Activated CD4-positive, alpha-beta memory T cell treated with anti-CD3 and anti-CD28 coated beads for 36 hours (primary cell): ENCODE data around the gene MFSD2B. TPM values are rescaled to one million over a fixed set of nuclear protein-coding genes. Genes with fewer than 3 reads are reported as not detected.

Source experiments
- CTCF ChIA-PET: fragments of 350-600 bp; sonication (Branson Sonifier 250); formaldehyde crosslinking; loops from one replicate; lab custom pipeline; 2021; ENCODE audit warnings: antibody characterized with exemption, inconsistent platforms; lab: Charles Lee
- POLR2A ChIA-PET: fragments of 350-600 bp; sonication (Branson Sonifier 250); formaldehyde crosslinking; loops from one replicate; lab custom pipeline; 2021; ENCODE audit warnings: antibody characterized with exemption; lab: Charles Lee
- DNase-seq: peaks from one replicate; pipeline ENCODE4 v3.0.0-alpha.2; 2020
- H3K27ac Mint-ChIP-seq: one replicate; pipeline ENCODE4 v1.8.0; 2021; ENCODE audit warnings: mixed read lengths
- H3K27me3 Mint-ChIP-seq: one replicate; pipeline ENCODE4 v1.8.0; 2021; ENCODE audit warnings: mixed read lengths
- H3K36me3 Mint-ChIP-seq: one replicate; pipeline ENCODE4 v1.8.0; 2021; ENCODE audit warnings: mixed read lengths
- H3K4me1 Mint-ChIP-seq: one replicate; pipeline ENCODE4 v1.8.0; 2021; ENCODE audit warnings: low read depth, mixed read lengths
- H3K4me3 Mint-ChIP-seq: one replicate; pipeline ENCODE4 v1.8.0; 2021; ENCODE audit warnings: mild to moderate bottlenecking, mixed read lengths
- H3K9me3 Mint-ChIP-seq: one replicate; pipeline ENCODE4 v1.8.0; 2021; ENCODE audit warnings: mixed read lengths
- intact Hi-C: fragments of 100-400 bp; cut with micrococcal nuclease; formaldehyde crosslinking; loops from one replicate; pipeline ENCODE4 v1.15.1; 2023
- total RNA-seq, 2 experiments: library from RNA; stranded (reverse); gene quantifications; one replicate each; pipeline ENCODE4 v1.2.3, GENCODE V29; 2021

MFSD2B gene, protein sequence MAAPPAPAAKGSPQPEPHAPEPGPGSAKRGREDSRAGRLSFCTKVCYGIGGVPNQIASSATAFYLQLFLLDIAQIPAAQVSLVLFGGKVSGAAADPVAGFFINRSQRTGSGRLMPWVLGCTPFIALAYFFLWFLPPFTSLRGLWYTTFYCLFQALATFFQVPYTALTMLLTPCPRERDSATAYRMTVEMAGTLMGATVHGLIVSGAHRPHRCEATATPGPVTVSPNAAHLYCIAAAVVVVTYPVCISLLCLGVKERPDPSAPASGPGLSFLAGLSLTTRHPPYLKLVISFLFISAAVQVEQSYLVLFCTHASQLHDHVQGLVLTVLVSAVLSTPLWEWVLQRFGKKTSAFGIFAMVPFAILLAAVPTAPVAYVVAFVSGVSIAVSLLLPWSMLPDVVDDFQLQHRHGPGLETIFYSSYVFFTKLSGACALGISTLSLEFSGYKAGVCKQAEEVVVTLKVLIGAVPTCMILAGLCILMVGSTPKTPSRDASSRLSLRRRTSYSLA
- under 1 TPM in 1 of 2 experiments, not detected in 1; 0.39 TPM for total RNA-seq

DNA sequence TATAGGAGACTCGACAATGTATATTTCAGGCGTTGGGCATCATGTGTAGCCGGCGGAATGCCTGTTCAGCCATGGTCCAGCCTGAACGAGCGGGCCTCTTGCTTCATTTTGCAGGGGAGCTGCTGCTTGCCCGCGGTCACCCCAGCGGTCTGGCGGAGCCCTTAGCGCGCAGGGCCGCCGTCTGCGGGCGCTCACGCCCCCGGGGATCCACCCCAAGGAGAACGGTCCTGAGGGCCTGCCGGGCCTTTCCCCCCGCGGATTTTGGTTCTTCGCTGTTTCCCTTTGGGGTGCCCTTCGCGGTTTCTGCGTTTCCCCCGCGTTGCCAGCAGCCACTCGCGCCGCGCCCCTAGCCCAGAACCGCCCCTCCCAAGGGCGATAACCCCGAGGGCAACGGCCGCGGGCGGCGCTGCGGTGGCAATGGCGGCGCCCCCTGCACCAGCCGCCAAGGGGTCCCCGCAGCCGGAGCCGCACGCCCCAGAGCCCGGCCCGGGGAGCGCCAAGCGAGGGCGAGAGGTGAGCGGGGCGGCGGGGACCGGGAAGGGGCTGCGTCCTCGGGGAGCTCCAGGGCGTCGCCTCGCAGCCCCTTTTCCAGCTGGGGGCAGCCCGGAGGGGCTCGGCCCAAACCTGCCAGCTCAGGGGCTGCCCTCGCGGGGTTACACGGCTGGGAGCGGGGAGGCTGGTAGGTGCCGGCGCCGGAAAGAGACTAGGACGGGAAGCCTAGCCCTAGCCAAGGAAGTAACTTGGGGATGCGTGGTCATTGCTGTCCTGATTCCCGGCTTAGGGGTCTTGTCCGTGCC is at the start of gene MFSD2B:
MFSD2B (plus strand) TSS at position 406 of the 797 bp plus-strand sequence; CDS start at position 418, 12 bp downstream.
- no peak for DNase-seq
- ChIA-PET POLR2A (no interaction called here), CTCF (no interaction called here)
- no peaks in the 10 kb centered on the region for H3K36me3 Mint-ChIP-seq
- no peaks in the 10 kb centered on the region for H3K4me1 Mint-ChIP-seq
- H3K27ac Mint-ChIP-seq = no peak within 1 kb of the TSS
- intact Hi-C loops = no loop called here
- H3K9me3 Mint-ChIP-seq = no peaks in the 10 kb centered on the region
- H3K27me3 Mint-ChIP-seq = peaks cover 29% of the 10 kb centered on the region
- no peak within 1 kb of the TSS for H3K4me3 Mint-ChIP-seq

DNA sequence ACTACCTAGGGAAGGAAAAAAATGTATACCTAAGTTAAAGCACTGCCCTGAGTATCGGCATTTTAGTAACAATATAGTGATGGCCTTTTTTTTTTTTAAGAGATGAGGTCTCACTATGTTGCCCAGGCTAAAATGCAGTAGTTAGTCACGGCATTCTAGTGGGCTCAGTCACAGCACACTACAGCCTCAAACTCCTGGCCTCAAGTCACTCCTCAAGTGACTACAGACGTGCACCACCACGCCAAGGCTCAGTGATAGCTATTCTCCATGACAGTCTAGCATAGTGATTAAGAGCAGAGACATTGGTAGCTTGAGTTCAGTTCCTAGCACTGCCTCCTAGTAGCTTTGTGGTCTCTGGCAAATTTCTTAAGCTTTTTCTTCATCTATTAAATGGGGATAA is 42.0 kb upstream of the MFSD2B start:
- Mint-ChIP-seq H3K4me1 (no peaks in the 10 kb centered on the region), H3K27me3 (no peaks in the 10 kb centered on the region), H3K4me3 (no peak overlapping the region), H3K9me3 (no peaks in the 10 kb centered on the region), H3K36me3 (peaks cover 2% of the 10 kb centered on the region), H3K27ac (no peak overlapping the region)
- ChIA-PET POLR2A (no interaction called here), CTCF (no interaction called here)
- DNase-seq = no peak
- intact Hi-C loops = no loop called here

DNA sequence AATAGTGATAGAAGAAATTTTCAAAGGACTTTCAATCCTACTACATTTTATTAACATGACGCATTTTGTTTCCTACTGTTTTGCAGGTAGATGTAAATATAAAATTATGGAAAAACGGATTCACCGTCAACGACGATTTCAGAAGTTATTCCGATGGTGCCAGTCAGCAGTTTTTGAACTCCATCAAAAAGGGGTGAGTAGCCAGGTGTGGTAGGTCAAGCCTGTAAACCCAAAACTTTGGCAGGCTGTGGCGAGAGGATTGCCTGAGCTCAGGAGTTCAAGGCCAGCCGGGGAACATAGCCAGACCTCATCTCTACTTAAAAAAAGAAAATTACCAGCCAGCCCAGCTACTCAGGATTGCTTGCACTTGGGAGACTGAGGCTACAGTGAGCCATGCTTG is 33.0 kb upstream of the MFSD2B start:
- intact Hi-C loops = no loop called here
- Mint-ChIP-seq H3K4me1 (no peaks in the 10 kb centered on the region), H3K27me3 (no peaks in the 10 kb centered on the region), H3K27ac (no peak overlapping the region), H3K36me3 (peaks cover 3% of the 10 kb centered on the region), H3K9me3 (no peaks in the 10 kb centered on the region), H3K4me3 (no peak overlapping the region)
- ChIA-PET CTCF (no interaction called here), POLR2A (no interaction called here)
- DNase-seq = no peak

DNA sequence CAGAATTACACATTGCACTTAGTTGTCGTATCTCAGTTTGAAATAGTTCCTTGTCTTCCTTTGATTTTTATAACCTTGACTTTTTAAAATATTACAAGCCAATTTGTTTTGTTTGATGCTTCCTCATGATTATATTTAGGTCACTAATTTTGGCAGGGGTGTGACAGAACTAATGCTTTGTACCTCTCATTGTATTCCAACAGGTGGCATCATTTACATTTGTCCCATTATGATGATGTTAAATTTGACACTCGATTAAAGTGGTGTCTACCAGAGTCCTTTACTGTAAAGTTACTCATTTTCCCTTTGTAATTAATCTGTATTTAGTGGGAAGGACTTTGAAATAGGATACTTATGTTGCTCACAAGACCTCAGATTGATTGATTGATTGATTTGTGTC is 21.5 kb upstream of the MFSD2B start:
- Mint-ChIP-seq H3K36me3 (no peaks in the 10 kb centered on the region), H3K4me3 (no peak overlapping the region), H3K27ac (no peak overlapping the region), H3K4me1 (no peaks in the 10 kb centered on the region), H3K27me3 (no peaks in the 10 kb centered on the region), H3K9me3 (no peaks in the 10 kb centered on the region)
- ChIA-PET POLR2A (no interaction called here), CTCF (interaction anchor here (1.6 kb wide), 1 partner anchor 96 kb away, joined by 4 read pairs; the partner anchor contains the start of gene TP53I3)
- DNase-seq = no peak
- intact Hi-C loops = loop anchor here (1.0 kb wide), 1 partner anchor 96 kb away; the partner anchor contains the start of gene TP53I3

DNA sequence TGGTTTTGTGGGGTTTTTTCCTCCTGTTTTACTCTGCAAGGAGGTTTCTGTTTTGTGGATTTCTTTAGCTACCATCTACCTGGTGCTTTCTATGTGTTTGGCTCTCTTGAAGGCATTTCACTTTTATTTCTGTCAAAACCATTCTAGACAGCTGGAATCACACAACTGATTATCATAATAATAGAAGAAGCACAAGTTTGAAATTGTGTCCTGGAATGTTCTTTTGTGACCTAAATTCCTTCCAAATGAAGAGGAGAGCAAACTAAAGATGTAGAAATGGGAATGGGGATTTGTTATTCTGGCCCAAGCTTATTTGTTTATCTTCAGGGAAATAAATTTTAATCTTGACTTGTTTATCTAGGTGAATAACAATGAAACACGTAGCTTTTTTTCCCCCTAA is 17.0 kb upstream of the MFSD2B start:
- no peaks in the 10 kb centered on the region for H3K27me3 Mint-ChIP-seq

DNA sequence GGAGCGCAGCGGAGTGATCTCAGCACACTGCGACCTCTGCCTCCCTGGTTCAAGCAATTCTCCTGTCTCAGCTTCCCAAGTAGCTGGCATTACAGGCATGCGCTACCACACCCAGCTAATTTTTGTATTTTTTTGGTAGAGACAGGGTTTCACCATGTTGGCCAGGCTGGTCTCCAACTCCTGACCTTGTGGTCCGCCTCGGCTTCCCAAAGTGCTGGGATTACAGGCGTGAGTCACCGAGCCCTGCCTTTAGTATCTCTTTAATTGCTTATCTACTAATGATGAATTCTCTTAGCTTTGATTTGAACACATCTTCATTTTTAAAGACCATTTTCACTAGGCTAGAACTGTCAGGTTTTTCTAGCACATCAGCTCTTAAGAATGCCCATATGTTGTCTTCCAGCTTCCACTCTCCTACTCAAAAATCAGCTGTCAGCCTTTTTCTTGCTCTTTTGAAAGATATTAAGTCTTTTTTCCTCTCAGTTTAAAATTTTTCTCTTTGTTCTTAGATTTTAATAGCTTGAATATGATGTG is 16.1 kb upstream of the MFSD2B start:
- Mint-ChIP-seq H3K27ac (no peak overlapping the region), H3K27me3 (no peaks in the 10 kb centered on the region), H3K9me3 (no peaks in the 10 kb centered on the region), H3K36me3 (peaks cover 1% of the 10 kb centered on the region), H3K4me3 (no peak overlapping the region), H3K4me1 (no peaks in the 10 kb centered on the region)
- ChIA-PET POLR2A (no interaction called here), CTCF (interaction anchor here (0.5 to 1.0 kb wide), 3 partner anchors 67 to 174 kb away, joined by 3 to 4 read pairs (median 3); partner anchors contain the start of gene ATAD2B)
- no peak for DNase-seq
- intact Hi-C loops = no loop called here

More for the DNA sequence above, 17.0 kb upstream of the MFSD2B start:
- H3K27ac Mint-ChIP-seq = no peak overlapping the region
- POLR2A ChIA-PET = no interaction called here
- H3K4me3 Mint-ChIP-seq = no peak overlapping the region
- H3K4me1 Mint-ChIP-seq = no peaks in the 10 kb centered on the region
- CTCF ChIA-PET = interaction anchor here (0.5 kb wide), 1 partner anchor 76 kb away, joined by 3 read pairs; no protein-coding TSS in a partner anchor
- H3K36me3 Mint-ChIP-seq = no peaks in the 10 kb centered on the region
- intact Hi-C loops = no loop called here
- no peaks in the 10 kb centered on the region for H3K9me3 Mint-ChIP-seq
- no peak for DNase-seq

DNA sequence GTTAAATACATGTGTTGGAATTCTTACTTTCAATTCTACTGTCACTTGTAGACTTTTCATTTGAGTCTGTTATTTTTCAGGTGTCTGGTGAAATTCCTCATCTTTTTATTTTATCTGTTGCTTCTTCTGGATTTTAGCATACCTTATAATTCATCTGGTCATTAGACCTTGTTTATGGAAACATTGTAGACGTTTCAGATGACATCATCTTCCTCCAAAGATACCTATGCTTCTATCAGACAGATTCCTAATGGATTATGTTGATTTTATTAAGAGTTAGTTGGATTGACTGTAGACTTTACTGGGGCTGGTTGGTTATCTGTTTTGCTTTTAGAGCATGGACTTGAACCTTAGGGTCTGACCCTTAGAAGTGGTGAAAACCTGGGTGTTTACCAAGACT is 15.3 kb upstream of the MFSD2B start:
- ChIA-PET POLR2A (no interaction called here), CTCF (interaction anchor here (0.6 to 1.0 kb wide), 2 partner anchors 68 to 175 kb away, joined by 3 to 4 read pairs; partner anchors contain the start of gene ATAD2B)
- H3K27me3 Mint-ChIP-seq = no peaks in the 10 kb centered on the region
- no peaks in the 10 kb centered on the region for H3K4me1 Mint-ChIP-seq
- H3K9me3 Mint-ChIP-seq = no peaks in the 10 kb centered on the region
- no peak overlapping the region for H3K4me3 Mint-ChIP-seq
- DNase-seq = no peak
- intact Hi-C loops = no loop called here
- no peak overlapping the region for H3K27ac Mint-ChIP-seq
- peaks cover 1% of the 10 kb centered on the region for H3K36me3 Mint-ChIP-seq

DNA sequence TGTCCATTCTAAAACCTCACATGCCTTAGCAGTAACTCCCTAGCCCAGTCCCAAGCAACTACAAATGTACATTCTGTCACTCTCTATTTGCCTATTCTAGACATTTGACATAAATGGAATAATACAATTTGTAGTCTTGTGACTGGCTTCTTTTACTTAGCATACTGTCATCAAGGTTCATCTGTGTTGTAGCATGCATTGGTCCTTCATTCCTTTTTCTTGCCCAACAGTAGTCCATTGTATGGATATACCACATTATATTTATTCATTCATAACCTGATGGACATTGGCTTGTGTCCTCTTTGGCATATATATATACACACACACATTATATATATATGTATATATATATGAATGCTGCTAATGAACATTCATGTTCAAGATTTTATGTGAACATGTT is 2.2 kb upstream of the MFSD2B start:
- Mint-ChIP-seq H3K4me3 (no peak overlapping the region), H3K27me3 (peaks cover 28% of the 10 kb centered on the region), H3K4me1 (no peaks in the 10 kb centered on the region), H3K27ac (no peak overlapping the region), H3K9me3 (no peaks in the 10 kb centered on the region), H3K36me3 (no peaks in the 10 kb centered on the region)
- CTCF ChIA-PET = interaction anchor here (1.1 kb wide), 1 partner anchor 183 kb away, joined by 3 read pairs; no protein-coding TSS in a partner anchor
- POLR2A ChIA-PET = interaction anchor here (1.2 kb wide), 1 partner anchor 81 kb away, joined by 4 read pairs; the partner anchor contains the start of gene ATAD2B
- DNase-seq = no peak
- intact Hi-C loops = no loop called here

DNA sequence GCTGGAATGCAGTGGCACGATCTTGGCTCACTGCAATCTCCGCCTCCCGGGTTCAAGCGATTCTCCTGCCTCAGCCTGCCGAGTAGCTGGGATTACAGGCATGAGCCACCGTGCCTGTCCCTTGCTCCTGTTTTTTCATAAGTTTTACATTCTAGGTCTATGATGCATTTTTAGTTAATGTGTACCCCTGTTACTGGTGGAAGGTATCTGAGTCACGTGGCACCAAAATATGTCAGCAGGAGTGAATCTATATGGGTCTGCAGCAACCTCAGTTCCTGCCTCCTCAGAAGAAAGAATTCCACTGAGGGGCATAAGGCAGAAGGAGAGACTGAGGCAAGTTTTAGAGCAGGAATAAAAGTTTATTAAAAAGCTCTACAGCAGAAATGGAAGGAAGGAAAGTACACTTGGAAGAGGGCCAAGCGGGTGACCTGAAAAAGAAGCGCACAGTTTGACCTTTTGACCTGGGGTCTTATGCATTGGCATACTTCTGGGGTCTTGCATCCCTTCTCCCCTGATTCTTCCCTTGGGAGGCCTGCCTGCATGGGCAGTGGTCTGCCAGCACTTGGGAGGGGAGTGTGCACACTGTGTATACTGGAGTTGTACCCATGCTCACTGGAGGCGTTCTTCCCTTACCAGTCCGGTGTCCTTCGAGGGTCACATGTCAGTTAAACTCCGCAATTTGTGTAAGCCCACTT is 1.1 kb upstream of the MFSD2B start:
- Mint-ChIP-seq H3K27me3 (peaks cover 29% of the 10 kb centered on the region), H3K4me3 (no peak overlapping the region), H3K27ac (no peak overlapping the region), H3K9me3 (no peaks in the 10 kb centered on the region), H3K4me1 (no peaks in the 10 kb centered on the region), H3K36me3 (no peaks in the 10 kb centered on the region)
- CTCF ChIA-PET = no interaction called here
- POLR2A ChIA-PET = no interaction called here
- DNase-seq = no peak
- intact Hi-C loops = no loop called here

DNA sequence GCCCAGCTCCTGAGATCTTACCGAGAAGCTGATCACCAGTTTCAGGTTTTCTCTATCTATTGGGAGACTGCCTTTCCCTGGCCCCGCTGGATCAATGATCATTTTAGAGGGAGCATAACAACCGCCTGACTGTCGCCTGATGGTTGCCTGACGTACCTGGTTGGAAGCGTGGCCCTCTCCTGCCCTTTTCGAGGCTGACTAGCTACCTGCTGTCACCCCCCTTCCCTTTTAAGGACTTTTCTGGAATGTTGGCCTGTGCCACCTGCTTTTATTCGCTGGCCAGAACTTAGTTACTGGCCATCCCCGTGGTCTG is 562 bp upstream of the MFSD2B start:
- H3K36me3 Mint-ChIP-seq = no peaks in the 10 kb centered on the region
- no peak for DNase-seq
- ChIA-PET CTCF (no interaction called here), POLR2A (no interaction called here)
- no peak overlapping the region for H3K4me3 Mint-ChIP-seq
- no peak overlapping the region for H3K27ac Mint-ChIP-seq
- H3K4me1 Mint-ChIP-seq = no peaks in the 10 kb centered on the region
- peaks cover 29% of the 10 kb centered on the region for H3K27me3 Mint-ChIP-seq
- H3K9me3 Mint-ChIP-seq = no peaks in the 10 kb centered on the region
- intact Hi-C loops = no loop called here

DNA sequence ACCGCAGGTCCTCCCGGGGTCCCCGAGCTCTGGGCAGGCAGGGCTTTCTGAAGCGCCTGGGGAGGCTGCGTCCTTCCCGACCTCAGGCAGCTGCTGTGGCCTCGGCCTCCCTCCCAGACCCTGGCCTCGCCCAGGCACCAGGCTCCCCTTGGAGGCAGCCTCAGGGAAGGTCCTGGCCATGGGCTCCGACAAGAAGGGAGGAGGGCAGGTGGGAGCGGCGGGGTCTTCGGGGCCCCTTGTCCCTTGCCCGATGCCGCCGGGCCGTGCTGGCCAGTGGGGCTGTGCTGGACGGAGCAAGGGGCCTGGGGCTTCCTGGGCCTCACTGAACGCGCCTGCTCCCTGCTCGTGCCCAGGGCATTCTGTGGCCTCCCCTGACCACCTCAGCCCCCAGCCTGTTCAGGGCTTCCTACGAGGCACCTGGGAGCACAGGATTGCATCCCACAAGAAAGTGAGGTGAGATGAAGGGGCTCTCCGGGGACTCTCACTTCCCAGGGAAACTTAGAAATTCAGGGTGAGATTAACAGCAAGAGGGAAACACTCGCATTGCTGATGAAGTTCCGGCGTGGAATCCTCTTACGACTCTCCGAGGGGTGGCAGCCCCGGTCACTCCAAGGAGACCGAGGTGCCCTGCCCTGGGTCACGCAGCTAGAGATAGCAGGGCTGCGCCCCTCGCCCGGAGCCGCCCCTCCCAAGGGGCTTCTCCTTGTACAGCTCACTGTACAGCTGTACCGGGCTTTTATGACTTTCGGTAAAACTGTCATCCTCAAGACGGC is 778 bp downstream of the MFSD2B start:
- H3K4me3 Mint-ChIP-seq = no peak overlapping the region
- CTCF ChIA-PET = interaction anchor here (1.0 kb wide), 1 partner anchor 73 kb away, joined by 3 read pairs; no protein-coding TSS in a partner anchor

More for the DNA sequence above, 778 bp downstream of the MFSD2B start:
- no peaks in the 10 kb centered on the region for H3K9me3 Mint-ChIP-seq
- DNase-seq = no peak
- peaks cover 29% of the 10 kb centered on the region for H3K27me3 Mint-ChIP-seq
- POLR2A ChIA-PET = no interaction called here
- no peaks in the 10 kb centered on the region for H3K4me1 Mint-ChIP-seq
- intact Hi-C loops = no loop called here
- H3K27ac Mint-ChIP-seq = no peak overlapping the region
- H3K36me3 Mint-ChIP-seq = no peaks in the 10 kb centered on the region
